RCC 7860 (cell line): ENCODE results near the gene MIP.
"Not testable (repeated sequence)": the region's sequence is repeated elsewhere in the genome, so short reads cannot be mapped to it uniquely, and the experiment has no call there.

Source experiments
- DNase-seq: peaks from one replicate; pipeline ENCODE4 v3.0.0-alpha.2; 2015; ENCODE audit warnings: low spot score
- FAIRE-seq: peaks from 2 replicates; lab custom pipeline; 2012; peaks lifted over from hg19 to GRCh38; lab: Jason Lieb, UNC

Gene MIP

DNA sequence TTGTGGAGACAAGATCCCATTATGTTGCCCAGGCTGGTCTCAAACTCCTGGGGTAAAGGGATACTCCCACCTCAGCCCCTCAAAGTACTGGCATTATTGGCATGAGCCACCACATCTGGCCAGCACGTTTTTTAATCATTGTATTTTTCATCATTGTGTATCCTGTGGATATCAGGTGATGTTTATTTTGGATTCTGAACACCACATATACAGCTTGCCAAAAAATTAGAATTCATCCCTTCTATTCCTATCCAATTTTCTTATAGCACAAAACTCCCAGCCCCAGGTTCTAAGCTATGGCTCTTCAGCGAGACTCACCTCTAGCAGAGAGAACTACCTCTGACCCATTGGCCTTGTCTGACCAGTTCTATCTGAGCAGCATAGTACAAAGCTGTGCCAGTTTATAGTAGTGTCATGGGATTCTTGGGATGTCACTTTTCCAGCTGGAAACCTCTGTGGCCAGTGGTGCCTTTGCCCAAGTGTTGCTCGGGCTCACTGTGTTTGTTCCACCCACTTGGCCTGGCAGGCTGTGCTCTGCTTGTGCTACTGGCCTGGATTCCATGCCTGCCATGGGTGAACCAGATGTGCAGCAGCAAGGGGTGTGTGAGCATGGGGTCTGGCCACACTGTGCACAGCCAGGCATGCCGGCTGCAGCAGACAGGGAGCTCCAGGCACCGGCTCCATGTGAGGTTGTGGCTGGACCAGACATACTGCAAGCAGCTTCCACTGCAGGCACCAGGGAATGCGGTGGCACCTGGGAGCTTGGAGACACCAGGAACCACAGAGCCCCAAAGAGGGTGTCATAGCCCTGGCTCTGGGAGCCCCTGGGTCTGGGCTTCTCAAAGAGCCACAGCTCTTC, 42.4 kb downstream of the MIP start:
- FAIRE-seq (no peak), DNase-seq (no peak)

DNA sequence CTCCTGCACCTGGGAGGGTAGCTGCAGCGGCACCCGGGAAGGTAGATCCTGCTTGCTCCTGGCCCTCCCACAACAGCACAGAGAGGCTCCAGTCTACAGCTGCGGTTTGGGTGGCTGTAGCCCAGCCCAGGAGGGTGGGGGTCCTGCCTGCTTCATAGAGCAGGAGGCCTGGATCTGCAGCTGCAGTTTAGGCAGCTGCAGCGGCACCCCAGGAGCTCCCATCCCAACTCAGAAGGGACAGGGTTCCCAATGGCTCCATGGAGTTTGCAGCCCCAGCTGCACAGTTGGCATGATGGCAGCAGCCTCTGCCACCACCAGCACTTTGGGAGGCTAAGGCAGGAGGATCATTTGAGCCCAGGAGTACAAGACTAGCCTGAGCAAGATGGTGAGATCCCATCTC, 43.7 kb downstream of the MIP start:
- DNase-seq = no peak
- FAIRE-seq = no peak

DNA sequence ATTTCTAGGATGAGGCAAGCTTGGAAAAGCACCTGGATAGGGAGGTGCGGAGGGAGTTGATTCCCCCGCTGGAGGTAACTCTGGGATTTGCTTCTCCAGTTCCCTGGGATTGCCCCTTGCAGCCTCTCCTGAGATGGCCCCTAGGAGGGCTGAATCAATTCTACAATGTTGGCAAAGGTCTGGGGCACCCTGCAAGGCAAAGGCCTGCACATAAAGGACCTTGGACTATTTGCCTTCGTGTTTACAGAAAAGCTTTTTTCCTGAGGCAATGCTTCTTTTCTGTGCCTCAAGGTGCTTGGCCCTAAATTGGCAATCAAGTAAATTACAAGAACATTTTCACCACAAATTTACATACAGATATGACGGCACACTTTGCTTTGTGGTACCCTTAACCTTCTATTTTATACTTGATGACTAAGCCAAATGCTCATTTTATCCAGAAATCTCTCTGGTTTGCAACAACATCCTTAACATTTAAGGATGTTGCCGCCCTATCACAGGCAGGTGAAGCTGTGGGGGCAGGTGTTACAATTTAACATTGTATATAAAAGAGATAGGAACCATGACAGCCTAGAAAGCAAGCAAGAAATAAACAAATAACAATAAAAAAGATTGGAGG, 45.5 kb downstream of the MIP start:
- no peak for DNase-seq
- no peak for FAIRE-seq

DNA sequence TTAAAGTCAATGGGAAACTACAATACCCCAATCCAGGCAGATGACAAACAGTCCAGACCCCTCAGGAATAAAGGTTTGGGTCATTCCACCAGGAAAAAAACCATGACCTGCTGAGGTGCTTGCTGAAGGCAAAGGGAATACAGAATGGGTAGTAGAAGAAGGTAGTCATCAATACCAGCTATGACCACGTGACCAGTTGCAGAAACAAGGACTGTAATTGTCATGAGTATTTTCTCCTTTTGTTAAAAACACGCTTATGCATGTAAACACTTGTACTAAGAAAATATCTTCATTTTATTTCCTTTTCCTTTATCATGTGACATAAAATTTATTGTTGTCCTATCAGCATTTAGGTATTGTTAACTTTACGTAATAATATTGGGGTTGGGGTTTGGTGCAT, 50.2 kb downstream of the MIP start:
- not testable (repeated sequence) for FAIRE-seq, DNase-seq

DNA sequence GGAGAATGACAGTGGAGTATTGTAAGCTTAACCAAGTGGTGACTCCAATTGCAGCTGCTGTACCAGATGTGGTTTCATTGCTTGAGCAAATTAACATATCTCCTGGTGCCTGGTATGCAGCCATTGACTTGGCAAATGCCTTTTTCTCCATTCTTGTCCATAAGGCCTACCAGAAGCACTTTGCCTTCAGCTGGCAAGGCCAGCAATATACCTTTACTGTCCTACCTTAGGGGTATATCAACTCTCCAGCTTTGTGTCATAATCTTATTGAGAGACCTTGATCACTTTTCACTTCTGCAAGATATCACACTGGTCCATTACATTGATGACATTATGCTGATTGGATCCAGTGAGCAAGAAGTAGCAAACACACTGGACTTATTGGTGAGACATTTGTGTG, 52.8 kb downstream of the MIP start:
- not testable (repeated sequence) for FAIRE-seq, DNase-seq

DNA sequence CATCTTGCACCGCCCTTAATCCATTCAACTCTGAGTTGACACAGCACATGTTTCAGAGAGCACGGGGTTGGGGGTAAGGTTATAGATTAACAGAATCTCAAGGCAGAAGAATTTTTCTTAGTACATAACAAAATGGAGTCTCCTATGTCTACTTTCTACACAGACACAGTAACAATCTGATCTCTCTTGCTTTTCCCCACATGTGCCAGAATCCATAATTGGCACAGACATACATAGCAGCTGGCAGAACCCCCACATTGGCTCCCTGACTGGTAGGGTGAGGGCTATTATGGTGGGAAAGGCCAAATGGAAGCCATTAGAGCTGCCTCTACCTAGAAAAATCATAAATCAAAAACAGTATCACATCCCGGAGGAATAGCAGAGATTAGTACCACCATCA, 53.3 kb downstream of the MIP start:
- FAIRE-seq, DNase-seq: not testable (repeated sequence)
